Smooth muscle cell of the brain vasculature (primary cell): Measurements from ENCODE around the gene NFAT5.
"Not testable (repeated sequence)": the region's sequence is repeated elsewhere in the genome, so short reads cannot be mapped to it uniquely, and the experiment has no call there.

Source experiments
- DNase-seq: peaks from one replicate; pipeline ENCODE4 v3.0.0-alpha.2; 2012; ENCODE audit warnings: low read depth, low spot score

Gene NFAT5

DNA sequence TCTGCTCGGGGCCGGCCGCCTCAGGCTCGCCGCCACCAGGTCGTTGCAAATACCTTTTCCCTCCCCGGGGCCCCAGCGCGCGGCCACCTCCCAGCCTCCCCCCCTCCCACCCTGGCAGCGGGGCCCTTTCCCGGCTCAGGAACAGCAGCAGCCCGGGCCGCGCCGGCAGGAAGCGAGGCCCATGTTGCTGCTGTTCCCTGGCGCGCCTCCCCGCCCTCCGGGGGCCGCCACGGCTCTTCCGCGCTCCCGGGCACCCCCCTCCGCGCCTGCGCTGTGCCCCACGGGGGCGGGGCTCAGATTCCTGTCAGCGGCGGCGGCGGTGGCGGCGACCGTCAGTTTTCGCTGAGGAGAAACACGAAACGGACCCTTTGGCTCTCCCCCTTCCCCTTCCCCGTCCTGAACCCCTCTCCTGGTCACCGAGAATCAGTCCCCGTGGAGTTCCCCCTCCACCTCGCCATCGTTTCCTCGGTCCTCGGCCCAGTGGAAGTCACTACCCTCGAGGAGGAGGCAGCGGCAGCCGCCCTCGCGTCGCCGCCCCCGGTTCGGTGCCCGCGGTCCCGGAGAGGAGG lies at the start of gene NFAT5:
Gene NFAT5, plus strand, starts transcription at position 296 of the 569 bp plus-strand sequence. CDS start 336 bp downstream, outside the sequence.
- peak; percentile 58 for DNase-seq

- DNase-seq = not testable (repeated sequence)
Observed at GRCh38 chr16:69517914-69518313, 47.9 kb upstream of the NFAT5 start.

DNA sequence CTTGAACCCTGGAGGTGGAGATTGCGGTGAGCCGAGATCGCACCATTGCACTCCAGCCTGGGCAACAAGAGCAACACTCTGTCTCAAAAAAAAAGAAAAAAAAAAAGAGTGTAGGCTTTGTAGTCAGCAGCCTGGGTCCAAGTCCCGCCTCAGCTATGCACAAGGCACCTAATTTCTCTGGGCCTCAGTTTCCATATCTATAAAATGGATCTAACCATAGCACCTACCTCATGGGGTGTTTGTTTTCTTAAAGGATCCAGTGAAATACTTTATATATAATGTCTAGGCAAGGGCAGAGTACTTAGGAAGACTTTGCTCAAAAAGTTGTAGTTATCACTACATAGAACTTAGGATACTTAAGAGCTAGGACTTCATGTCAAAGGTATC lies 45.4 kb upstream of the NFAT5 start:
- no peak for DNase-seq

DNA sequence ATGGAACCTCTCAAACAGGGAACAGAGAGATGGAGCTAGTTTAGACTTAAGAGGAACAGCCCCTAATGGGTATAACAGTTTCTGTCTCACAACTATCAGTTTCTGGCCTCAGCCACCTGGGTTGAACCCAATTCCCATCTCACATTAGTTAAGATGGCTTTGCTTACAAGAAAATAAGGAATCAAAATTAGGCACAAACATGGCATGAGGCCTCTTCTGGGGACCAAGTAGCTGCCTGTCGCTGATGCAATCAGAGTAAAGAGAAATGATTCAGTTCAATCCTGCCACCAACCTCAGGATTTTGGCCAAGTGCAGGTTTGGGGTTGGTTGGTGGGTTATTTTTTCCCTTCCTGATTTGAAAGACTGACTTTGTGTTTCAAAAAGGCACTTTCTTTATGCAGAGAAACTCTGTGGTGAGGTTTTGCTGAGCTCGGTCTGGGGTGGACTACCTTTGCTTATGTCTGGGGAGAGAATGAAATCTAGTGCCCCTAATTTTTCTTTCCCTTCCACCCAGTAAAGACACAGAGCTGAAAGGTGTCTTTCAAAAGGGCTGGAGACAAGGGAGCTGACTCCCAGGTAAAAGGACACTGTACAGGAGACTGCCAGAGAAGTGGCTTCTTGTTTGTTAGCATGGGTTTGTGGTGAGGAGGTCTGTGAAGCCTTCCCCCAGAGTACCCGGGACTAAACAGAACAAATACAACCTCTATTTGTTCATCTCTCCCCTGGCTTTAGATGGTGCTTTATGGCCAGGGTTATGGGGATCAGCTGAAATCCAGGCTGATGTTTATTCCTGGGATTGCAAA lies 44.8 kb upstream of the NFAT5 start:
- DNase-seq = no peak

- no peak for DNase-seq
Observed at GRCh38 chr16:69522041-69522578, 43.7 kb upstream of the NFAT5 start.

DNA sequence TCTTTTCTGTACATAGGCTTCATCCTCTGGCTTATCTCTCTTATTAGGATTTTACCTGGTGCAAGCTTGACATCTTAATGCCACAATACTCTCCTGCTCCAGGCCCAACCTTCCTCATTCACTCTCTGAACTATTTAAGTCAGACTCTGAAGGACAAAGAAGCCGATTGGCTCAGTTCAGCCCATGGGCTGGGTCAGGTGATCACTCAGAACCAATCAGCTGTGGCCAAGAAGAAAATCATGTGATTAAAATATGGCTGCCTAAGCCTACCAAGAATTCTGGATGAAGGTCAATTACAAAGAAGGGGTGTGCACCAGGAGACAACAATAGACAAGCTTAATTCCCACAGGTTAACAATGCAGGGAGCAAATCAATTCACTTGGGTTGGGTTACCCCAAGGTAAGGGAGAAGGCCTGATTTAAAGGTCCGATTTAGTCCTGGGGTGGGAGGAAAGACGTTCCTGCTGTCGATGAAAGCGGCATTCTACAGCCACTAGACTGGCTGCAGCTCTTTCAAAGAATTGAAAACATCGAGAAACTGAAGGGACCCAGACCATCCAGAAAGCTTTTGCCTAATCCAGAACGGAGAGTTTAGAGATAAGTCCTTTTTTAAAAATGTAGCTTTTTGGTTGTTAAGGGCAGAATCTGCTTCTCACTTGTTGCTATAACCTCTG lies 42.9 kb upstream of the NFAT5 start:
- DNase-seq = no peak

- DNase-seq = no peak
Observed at GRCh38 chr16:69523566-69524305, 42.0 kb upstream of the NFAT5 start.

- DNase-seq = no peak
Observed at GRCh38 chr16:69526831-69527655, 38.7 kb upstream of the NFAT5 start.

DNA sequence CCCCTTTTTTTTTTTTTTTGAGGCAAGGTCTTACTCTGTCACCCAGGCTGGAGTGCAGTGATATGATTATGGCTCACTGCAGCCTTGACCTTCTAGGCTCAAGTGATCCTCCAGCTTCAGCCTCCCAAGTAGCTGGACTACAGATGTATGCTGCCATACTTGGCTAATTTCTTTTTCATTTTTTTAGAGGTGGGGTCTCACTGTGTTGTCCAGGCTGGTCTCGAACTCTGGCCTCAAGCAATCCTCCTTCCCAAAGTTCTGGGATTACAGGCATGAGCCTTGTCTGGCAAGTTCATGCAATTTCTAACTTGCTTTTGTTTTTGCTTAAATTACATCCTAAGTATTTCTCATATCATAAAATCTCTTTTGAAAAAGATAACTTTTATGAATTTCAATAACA lies 33.8 kb upstream of the NFAT5 start:
- no peak for DNase-seq

DNA sequence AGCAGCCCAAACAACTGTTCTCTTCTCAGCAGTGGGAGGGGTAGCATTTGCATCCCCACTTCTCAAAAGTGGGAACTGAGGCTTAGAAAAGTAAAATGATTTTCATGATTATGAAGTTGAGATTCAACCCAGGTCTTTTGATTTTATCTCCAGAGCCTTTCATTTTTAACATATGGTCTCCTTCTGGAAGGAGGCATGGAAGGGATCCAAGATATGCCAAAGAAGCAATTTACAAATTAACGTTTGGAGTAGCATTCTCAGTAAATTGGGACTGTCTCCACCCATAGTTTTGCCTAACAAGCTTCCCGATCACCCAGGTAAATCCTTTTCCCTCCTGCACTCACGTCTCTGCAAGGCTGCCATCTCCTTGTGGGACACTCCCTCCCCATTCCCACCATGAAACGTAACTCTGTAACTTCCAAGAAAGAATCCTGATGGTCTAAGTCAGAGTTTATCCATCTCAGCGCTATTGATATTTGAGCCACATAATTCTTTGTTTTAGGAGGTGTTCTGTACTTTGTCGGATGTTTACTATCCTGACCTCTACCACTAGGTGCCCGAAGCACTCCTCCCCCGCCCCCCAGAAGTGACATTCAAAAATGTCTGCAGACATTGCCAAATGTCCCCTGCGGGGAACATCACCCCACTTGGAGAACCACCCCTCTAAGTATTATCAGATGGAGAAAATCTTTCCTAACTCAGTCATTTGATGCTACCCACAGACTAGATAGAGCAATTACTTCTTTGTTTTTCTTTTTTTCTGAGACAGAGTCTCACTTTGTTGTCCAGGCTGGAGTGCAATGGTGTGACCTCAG lies 32.9 kb upstream of the NFAT5 start:
- no peak for DNase-seq

- no peak for DNase-seq
Observed at GRCh38 chr16:69534720-69535119, 31.0 kb upstream of the NFAT5 start.

- DNase-seq = no peak
Observed at GRCh38 chr16:69535123-69536050, 30.4 kb upstream of the NFAT5 start.

DNA sequence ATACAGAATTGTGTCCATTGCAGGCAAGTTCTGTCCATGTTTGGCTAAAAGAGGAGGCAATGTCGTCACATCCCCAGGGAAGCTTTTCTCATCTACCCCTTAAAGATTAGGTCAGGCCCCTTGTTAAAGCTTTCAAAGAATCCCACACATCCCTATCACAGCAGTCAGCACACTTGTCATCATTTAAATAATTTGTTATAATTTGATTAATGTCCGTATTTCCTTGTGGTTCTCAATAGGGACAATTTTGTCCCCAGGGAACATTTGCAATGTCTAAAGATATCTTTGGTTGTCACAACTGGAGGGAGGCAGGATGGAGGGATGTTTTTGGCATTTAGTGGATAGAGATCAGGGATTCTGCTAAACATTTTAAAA lies 28.1 kb upstream of the NFAT5 start:
- DNase-seq = no peak

- no peak for DNase-seq
Observed at GRCh38 chr16:69538808-69539207, 27.0 kb upstream of the NFAT5 start.

DNA sequence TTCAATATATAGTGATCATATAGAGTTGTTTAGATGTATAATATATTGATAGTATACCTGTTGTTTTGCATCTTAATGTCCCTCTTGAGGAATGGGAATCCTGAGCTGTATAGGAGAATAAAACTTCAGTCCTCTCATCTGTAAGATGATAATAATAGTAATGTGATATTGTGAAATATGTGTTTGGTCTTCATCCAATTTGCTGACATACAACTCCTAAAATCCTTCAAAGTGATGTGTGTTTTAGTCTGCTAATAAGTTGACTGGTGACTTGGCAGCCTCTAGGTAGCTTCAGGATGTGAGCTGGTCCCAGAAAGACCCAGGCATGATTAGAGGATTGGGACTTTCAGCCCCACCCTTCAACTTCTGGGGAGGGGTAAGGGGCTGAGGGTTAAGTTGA lies 22.8 kb upstream of the NFAT5 start:
- no peak for DNase-seq

GRCh38 chr16:69544088-69544487 lies 21.7 kb upstream of the NFAT5 start:
- DNase-seq = no peak

- not testable (repeated sequence) for DNase-seq
Observed at GRCh38 chr16:69546663-69547062, 19.1 kb upstream of the NFAT5 start.

DNA sequence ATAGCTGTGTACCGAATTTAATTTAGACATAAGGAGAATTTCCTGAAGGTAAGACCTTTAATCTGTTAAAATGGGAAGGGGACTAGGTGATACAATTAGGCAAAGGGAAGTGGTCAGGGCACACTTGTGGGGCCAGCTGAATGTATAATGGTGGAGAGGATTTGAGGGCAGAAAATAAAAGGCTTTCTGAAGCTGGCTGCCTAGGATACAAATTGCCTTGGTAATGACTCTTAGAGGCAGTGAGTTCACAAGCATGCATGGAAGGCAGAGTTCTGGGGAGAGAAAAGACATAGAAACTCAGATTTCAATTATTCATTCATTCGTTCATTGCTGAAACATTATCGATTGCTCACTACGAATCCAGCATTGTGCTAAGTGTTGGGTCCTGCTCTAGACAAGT lies 12.4 kb upstream of the NFAT5 start:
- DNase-seq = no peak

- no peak for DNase-seq
Observed at GRCh38 chr16:69554495-69554894, 11.3 kb upstream of the NFAT5 start.
